Metanephros (tissue), 2 donors: ENCODE measurements around the gene PSPC1. TPM values are rescaled to one million over a fixed set of nuclear protein-coding genes. Genes with fewer than 3 reads are reported as not detected.

ENCODE experiments used
- small RNA-seq: library from RNA; depleted of rRNA; stranded (forward); fragments of <200 nt; gene quantifications from one replicate; pipeline ENCODE3, GENCODE V24; 2014; ENCODE audit warnings: low replicate concordance
- total RNA-seq: library from RNA; depleted of rRNA; stranded (reverse); fragments of >200 nt; gene quantifications from one replicate; pipeline ENCODE4 v1.2.3, GENCODE V29; 2014

PSPC1 gene, protein sequence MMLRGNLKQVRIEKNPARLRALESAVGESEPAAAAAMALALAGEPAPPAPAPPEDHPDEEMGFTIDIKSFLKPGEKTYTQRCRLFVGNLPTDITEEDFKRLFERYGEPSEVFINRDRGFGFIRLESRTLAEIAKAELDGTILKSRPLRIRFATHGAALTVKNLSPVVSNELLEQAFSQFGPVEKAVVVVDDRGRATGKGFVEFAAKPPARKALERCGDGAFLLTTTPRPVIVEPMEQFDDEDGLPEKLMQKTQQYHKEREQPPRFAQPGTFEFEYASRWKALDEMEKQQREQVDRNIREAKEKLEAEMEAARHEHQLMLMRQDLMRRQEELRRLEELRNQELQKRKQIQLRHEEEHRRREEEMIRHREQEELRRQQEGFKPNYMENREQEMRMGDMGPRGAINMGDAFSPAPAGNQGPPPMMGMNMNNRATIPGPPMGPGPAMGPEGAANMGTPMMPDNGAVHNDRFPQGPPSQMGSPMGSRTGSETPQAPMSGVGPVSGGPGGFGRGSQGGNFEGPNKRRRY
- total RNA-seq = 88.7 TPM

DNA sequence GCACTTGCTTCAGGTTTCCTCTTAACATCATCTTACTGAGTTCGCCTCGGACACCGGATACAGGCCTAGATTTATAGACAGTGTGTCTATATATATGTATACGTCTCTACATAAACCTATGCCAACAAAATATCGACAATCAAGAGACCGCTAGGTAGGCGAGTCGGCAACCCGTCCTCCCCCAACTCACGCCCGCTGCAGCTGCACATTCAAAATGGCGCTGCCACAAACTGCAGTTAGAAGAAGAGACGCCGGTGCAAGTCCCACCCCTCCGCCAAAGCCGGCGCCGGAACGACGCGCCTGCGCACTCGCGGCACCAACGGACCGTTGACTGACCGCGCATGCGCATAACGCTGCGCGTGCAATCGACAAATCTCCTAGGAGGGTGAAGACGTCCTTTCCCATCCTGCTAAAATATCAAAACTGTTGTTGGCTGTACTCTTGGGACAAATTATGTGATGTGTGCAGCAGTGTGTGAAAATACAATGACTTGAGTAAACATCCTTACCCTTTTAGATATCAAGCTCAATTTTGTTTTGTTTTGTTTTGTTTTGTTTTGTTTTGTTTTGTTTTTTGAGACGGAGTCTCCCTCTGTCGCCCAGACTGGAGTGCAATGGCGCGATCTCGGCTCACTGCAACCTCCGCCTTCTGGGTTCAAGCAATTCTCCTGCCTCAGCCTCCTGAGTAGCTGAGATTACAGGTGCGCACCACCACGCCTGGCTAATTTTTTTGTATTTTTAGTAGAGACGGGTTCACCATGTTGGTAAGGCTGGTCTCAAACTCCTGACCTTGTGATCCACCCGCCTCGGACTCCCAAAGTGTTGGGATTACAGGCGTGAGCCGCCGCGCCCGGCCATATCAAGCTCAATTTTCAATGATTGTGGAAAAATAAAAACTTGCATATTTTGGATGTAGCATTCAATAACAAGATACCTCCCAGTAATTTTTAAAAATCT is at the start of gene PSPC1:
PSPC1 (minus strand) TSS at position 219 of the 956 bp plus-strand sequence; CDS start at position 31, 188 bp downstream.

Small RNA genes lying within 50 kb of the gene (small RNA-seq; reads per million reads assigned to genes)
- gene RN7SL166P = 0.16 reads per million

Other genes with a start within 250 kb of the PSPC1 start
- gene TPTE2, start 221.4 kb downstream of the PSPC1 start, total RNA-seq = not detected
- gene MPHOSPH8, start 149.3 kb downstream of the PSPC1 start, total RNA-seq = 23.1 TPM
- gene ZMYM5, start 80.7 kb upstream of the PSPC1 start, total RNA-seq = 18.5 TPM
- gene ZMYM2, start 175.8 kb upstream of the PSPC1 start, total RNA-seq = 177 TPM